ENCODE measurements around the gene OGG1.

DNA sequence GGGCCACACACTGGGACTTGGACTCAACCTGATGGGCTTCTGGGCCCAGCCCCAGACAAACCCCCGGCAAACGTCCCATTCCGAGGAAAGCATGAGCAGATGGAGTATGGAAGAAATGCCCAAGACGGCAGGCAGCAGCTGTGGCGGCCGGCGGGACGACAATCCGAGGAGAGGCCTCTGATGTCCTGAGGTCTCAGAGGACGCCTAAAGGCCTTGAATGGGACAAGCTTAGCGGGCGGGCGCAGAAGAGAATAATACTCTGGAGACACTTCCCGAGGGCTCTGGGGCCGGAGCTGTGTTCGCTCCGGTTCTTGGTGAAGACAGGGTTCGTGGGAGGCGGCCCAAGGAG is 482 bp upstream of the OGG1 start:
- no peak for TF ChIP-seq SETDB1 (IDR thresholded peaks at IDR 0.05; ENCODE audit: insufficient read length, low read length)
- TF ChIP-seq, protein P1, sequence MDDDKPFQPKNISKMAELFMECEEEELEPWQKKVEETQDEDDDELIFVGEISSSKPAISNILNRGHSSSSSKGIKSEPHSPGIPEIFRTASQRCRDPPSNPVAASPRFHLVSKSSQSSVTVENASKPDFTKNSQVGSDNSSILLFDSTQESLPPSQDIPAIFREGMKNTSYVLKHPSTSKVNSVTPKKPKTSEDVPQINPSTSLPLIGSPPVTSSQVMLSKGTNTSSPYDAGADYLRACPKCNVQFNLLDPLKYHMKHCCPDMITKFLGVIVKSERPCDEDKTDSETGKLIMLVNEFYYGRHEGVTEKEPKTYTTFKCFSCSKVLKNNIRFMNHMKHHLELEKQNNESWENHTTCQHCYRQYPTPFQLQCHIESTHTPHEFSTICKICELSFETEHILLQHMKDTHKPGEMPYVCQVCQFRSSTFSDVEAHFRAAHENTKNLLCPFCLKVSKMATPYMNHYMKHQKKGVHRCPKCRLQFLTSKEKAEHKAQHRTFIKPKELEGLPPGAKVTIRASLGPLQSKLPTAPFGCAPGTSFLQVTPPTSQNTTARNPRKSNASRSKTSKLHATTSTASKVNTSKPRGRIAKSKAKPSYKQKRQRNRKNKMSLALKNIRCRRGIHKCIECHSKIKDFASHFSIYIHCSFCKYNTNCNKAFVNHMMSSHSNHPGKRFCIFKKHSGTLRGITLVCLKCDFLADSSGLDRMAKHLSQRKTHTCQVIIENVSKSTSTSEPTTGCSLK (tag by site-specific recombination; IDR thresholded peaks at IDR 0.05): no peak
- TF ChIP-seq, protein P2, sequence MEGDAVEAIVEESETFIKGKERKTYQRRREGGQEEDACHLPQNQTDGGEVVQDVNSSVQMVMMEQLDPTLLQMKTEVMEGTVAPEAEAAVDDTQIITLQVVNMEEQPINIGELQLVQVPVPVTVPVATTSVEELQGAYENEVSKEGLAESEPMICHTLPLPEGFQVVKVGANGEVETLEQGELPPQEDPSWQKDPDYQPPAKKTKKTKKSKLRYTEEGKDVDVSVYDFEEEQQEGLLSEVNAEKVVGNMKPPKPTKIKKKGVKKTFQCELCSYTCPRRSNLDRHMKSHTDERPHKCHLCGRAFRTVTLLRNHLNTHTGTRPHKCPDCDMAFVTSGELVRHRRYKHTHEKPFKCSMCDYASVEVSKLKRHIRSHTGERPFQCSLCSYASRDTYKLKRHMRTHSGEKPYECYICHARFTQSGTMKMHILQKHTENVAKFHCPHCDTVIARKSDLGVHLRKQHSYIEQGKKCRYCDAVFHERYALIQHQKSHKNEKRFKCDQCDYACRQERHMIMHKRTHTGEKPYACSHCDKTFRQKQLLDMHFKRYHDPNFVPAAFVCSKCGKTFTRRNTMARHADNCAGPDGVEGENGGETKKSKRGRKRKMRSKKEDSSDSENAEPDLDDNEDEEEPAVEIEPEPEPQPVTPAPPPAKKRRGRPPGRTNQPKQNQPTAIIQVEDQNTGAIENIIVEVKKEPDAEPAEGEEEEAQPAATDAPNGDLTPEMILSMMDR (tag by site-specific recombination; IDR thresholded peaks at IDR 0.05): no peak
- TF ChIP-seq ZNF175 (tag by site-specific recombination; IDR thresholded peaks at IDR 0.05): no peak
- TF ChIP-seq, protein P3, sequence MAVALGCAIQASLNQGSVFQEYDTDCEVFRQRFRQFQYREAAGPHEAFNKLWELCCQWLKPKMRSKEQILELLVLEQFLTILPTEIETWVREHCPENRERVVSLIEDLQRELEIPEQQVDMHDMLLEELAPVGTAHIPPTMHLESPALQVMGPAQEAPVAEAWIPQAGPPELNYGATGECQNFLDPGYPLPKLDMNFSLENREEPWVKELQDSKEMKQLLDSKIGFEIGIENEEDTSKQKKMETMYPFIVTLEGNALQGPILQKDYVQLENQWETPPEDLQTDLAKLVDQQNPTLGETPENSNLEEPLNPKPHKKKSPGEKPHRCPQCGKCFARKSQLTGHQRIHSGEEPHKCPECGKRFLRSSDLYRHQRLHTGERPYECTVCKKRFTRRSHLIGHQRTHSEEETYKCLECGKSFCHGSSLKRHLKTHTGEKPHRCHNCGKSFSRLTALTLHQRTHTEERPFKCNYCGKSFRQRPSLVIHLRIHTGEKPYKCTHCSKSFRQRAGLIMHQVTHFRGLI (tag by site-specific recombination; IDR thresholded peaks at IDR 0.05): no peak
- TF ChIP-seq, protein P4, sequence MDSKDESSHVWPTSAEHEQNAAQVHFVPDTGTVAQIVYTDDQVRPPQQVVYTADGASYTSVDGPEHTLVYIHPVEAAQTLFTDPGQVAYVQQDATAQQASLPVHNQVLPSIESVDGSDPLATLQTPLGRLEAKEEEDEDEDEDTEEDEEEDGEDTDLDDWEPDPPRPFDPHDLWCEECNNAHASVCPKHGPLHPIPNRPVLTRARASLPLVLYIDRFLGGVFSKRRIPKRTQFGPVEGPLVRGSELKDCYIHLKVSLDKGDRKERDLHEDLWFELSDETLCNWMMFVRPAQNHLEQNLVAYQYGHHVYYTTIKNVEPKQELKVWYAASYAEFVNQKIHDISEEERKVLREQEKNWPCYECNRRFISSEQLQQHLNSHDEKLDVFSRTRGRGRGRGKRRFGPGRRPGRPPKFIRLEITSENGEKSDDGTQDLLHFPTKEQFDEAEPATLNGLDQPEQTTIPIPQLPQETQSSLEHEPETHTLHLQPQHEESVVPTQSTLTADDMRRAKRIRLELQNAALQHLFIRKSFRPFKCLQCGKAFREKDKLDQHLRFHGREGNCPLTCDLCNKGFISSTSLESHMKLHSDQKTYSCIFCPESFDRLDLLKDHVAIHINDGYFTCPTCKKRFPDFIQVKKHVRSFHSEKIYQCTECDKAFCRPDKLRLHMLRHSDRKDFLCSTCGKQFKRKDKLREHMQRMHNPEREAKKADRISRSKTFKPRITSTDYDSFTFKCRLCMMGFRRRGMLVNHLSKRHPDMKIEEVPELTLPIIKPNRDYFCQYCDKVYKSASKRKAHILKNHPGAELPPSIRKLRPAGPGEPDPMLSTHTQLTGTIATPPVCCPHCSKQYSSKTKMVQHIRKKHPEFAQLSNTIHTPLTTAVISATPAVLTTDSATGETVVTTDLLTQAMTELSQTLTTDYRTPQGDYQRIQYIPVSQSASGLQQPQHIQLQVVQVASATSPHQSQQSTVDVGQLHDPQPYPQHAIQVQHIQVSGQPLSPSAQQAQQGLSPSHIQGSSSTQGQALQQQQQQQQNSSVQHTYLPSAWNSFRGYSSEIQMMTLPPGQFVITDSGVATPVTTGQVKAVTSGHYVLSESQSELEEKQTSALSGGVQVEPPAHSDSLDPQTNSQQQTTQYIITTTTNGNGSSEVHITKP (tag by site-specific recombination; IDR thresholded peaks at IDR 0.05): no peak
- no peak for TF ChIP-seq ZFHX2 (tag by site-specific recombination; conservative IDR thresholded peaks at IDR 0.05)
- no peak for TF ChIP-seq ZNF747 (tag by site-specific recombination; IDR thresholded peaks at IDR 0.05)
- no peak for TF ChIP-seq ZBTB17 (tag by site-specific recombination; IDR thresholded peaks at IDR 0.05)
- TF ChIP-seq, protein P5, sequence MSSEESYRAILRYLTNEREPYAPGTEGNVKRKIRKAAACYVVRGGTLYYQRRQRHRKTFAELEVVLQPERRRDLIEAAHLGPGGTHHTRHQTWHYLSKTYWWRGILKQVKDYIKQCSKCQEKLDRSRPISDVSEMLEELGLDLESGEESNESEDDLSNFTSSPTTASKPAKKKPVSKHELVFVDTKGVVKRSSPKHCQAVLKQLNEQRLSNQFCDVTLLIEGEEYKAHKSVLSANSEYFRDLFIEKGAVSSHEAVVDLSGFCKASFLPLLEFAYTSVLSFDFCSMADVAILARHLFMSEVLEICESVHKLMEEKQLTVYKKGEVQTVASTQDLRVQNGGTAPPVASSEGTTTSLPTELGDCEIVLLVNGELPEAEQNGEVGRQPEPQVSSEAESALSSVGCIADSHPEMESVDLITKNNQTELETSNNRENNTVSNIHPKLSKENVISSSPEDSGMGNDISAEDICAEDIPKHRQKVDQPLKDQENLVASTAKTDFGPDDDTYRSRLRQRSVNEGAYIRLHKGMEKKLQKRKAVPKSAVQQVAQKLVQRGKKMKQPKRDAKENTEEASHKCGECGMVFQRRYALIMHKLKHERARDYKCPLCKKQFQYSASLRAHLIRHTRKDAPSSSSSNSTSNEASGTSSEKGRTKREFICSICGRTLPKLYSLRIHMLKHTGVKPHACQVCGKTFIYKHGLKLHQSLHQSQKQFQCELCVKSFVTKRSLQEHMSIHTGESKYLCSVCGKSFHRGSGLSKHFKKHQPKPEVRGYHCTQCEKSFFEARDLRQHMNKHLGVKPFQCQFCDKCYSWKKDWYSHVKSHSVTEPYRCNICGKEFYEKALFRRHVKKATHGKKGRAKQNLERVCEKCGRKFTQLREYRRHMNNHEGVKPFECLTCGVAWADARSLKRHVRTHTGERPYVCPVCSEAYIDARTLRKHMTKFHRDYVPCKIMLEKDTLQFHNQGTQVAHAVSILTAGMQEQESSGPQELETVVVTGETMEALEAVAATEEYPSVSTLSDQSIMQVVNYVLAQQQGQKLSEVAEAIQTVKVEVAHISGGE (tag by site-specific recombination; conservative IDR thresholded peaks at IDR 0.05; ENCODE audit: low read depth): no peak
- no peak for TF ChIP-seq OVOL3 (tag by site-specific recombination; IDR thresholded peaks at IDR 0.05)
- no peak for TF ChIP-seq RBAK (tag by site-specific recombination; IDR thresholded peaks at IDR 0.05)
- no peak for TF ChIP-seq ZNF76 (tag by site-specific recombination; IDR thresholded peaks at IDR 0.05; ENCODE audit: borderline replicate concordance, low read depth)

Data from HEK293 (cell line).